Liver (tissue), 9 donors: Measurements from ENCODE around the gene ALKAL2. TPM values are rescaled to one million over a fixed set of nuclear protein-coding genes. Genes with fewer than 3 reads are reported as not detected.
A peak's percentile ranks its signal among the peaks of the same experiment; 100 is the strongest.

Source experiments
- DNase-seq: peaks from one replicate; pipeline ENCODE4 v3.0.0-alpha.2; 2017; ENCODE audit warnings: low spot score
- H3K27ac ChIP-seq, 2 donors: one replicate each; pipeline ENCODE4 v1.7.0; 2013; ENCODE audit warnings: inconsistent platforms in 2 of 2, low read length in 2 of 2, control low read depth in 1 of 2, low read depth in 1 of 2, mild to moderate bottlenecking in 1 of 2
- H3K27me3 ChIP-seq, 4 donors: one replicate each; pipeline versions ENCODE4 v1.6.1 to v1.7.0; 2013; ENCODE audit warnings: low read length in 3 of 4, inconsistent platforms in 1 of 4, mild to moderate bottlenecking in 1 of 4, moderate library complexity in 1 of 4; ENCODE audit not compliant: control insufficient read depth in 4 of 4, insufficient read depth in 4 of 4
- H3K36me3 ChIP-seq, 4 donors: one replicate each; pipeline versions ENCODE4 v1.6.1 to v1.7.0; 2013; ENCODE audit warnings: low read length in 3 of 4, mild to moderate bottlenecking in 3 of 4, low read depth in 1 of 4, moderate library complexity in 1 of 4; ENCODE audit not compliant: control insufficient read depth in 4 of 4, insufficient read depth in 3 of 4
- H3K4me1 ChIP-seq, 4 donors: one replicate each; pipeline versions ENCODE4 v1.6.1 to v1.7.0; 2013; ENCODE audit warnings: low read length in 3 of 4, mild to moderate bottlenecking in 3 of 4, moderate library complexity in 1 of 4; ENCODE audit not compliant: control insufficient read depth in 4 of 4, insufficient read depth in 4 of 4
- H3K4me3 ChIP-seq, 3 donors: one replicate each; pipeline versions ENCODE4 v1.6.1 to v1.7.0; 2013; ENCODE audit warnings: low read length in 3 of 3, control low read depth in 1 of 3, low read depth in 1 of 3, mild to moderate bottlenecking in 1 of 3
- H3K9ac ChIP-seq, 2 donors: one replicate each; pipeline ENCODE4 v1.7.0; 2013; ENCODE audit warnings: low read length in 2 of 2, mild to moderate bottlenecking in 2 of 2, moderate library complexity in 2 of 2, control low read depth in 1 of 2, low read depth in 1 of 2
- H3K9me3 ChIP-seq, 4 donors: one replicate each; pipeline versions ENCODE4 v1.6.1 to v1.7.0; 2013; ENCODE audit warnings: low read length in 3 of 4; ENCODE audit not compliant: control insufficient read depth in 4 of 4
- EGR1 ChIP-seq, 2 donors: IDR thresholded peaks; 2 replicates each; pipeline ENCODE4 v1.6.1; 2016 to 2018; ENCODE audit warnings: antibody characterized with exemption in 2 of 2, low read depth in 2 of 2
- FOXA1 ChIP-seq: IDR thresholded peaks from 2 replicates; pipeline ENCODE4 v1.6.1; 2016; ENCODE audit warnings: antibody characterized with exemption
- FOXA2 ChIP-seq: IDR thresholded peaks from 2 replicates; pipeline ENCODE4 v1.6.1; 2016; ENCODE audit warnings: antibody characterized with exemption
- GABPA ChIP-seq, 2 donors: IDR thresholded peaks in 1 of 2; conservative IDR thresholded peaks in 1 of 2; 2 replicates each; pipeline ENCODE4 v1.6.1; 2016; ENCODE audit warnings: antibody characterized with exemption in 2 of 2, mild to moderate bottlenecking in 1 of 2, moderate library complexity in 1 of 2
- HNF4A ChIP-seq, 2 donors: conservative IDR thresholded peaks; 2 replicates each; pipeline ENCODE4 v1.6.1; 2016; ENCODE audit warnings: antibody characterized with exemption in 2 of 2, mild to moderate bottlenecking in 2 of 2
- HNF4G ChIP-seq: IDR thresholded peaks from 2 replicates; pipeline ENCODE4 v1.6.1; 2016; ENCODE audit warnings: antibody characterized with exemption
- JUND ChIP-seq, 2 donors: IDR thresholded peaks; 2 replicates each; pipeline ENCODE4 v1.6.1; 2016; ENCODE audit warnings: antibody characterized with exemption in 2 of 2
- NR2F2 ChIP-seq: IDR thresholded peaks from 2 replicates; pipeline ENCODE4 v1.6.1; 2016; ENCODE audit warnings: antibody characterized with exemption
- RAD21 ChIP-seq, 2 donors: IDR thresholded peaks; 2 replicates each; pipeline ENCODE4 v1.6.1; 2016; ENCODE audit warnings: antibody characterized with exemption in 2 of 2, mild to moderate bottlenecking in 2 of 2
- RXRA ChIP-seq, 2 donors: IDR thresholded peaks; 2 replicates each; pipeline ENCODE4 v1.6.1; 2017 to 2018; ENCODE audit warnings: antibody characterized with exemption in 2 of 2, mild to moderate bottlenecking in 1 of 2
- SP1 ChIP-seq: IDR thresholded peaks from 2 replicates; pipeline ENCODE4 v1.6.1; 2018; ENCODE audit warnings: antibody characterized with exemption, mild to moderate bottlenecking
- TAF1 ChIP-seq: conservative IDR thresholded peaks from 2 replicates; pipeline ENCODE4 v1.6.1; 2016; ENCODE audit warnings: antibody characterized with exemption, mild to moderate bottlenecking
- YY1 ChIP-seq: IDR thresholded peaks from 2 replicates; pipeline ENCODE4 v1.6.1; 2016; ENCODE audit warnings: antibody characterized with exemption, mild to moderate bottlenecking
- WGBS: extraction: QIAGEN DNeasy Blood & Tissue Kit; methylation state at CpG from one replicate; pipeline ENCODE4 v1.1.7; 2013; 5-methylcytosine and 5-hydroxymethylcytosine counted together
- polyA plus RNA-seq, 2 donors: library from polyadenylated mRNA; stranded (reverse) in 1 of 2; unstranded in 1 of 2; fragments of 200-250 nt in 1 of 2; fragments of >200 nt in 1 of 2; fragmentation: Nextera tagmentation in 1 of 2; extraction: Ambion mirVana in 1 of 2; gene quantifications; one replicate each; pipeline versions ENCODE4 v1.2.1 to v1.2.3, GENCODE V29; 2013 to 2015
- total RNA-seq, 2 donors: library from RNA; depleted of rRNA; stranded (reverse); fragments of >200 nt; gene quantifications; one replicate each; pipeline ENCODE4 v1.2.3, GENCODE V29; 2014
- TF ChIP-seq, protein P1 (sequence below): IDR thresholded peaks from 2 replicates; pipeline ENCODE4 v1.6.1; 2016; ENCODE audit warnings: antibody characterized with exemption
- TF ChIP-seq, protein P2 (sequence below): IDR thresholded peaks from 2 replicates; pipeline ENCODE4 v1.6.1; 2016; ENCODE audit warnings: antibody characterized with exemption
- TF ChIP-seq, protein P3 (sequence below): fragments of 150-350 bp; IDR thresholded peaks from 2 replicates; pipeline ENCODE4 v1.5.1; 2017; ENCODE audit warnings: improper control_type of control experiment, low read depth, low read length; ENCODE audit not compliant: missing input control
- TF ChIP-seq, protein P4 (sequence below): IDR thresholded peaks from 2 replicates; pipeline ENCODE4 v1.6.1; 2016; ENCODE audit warnings: antibody characterized with exemption
- TF ChIP-seq, protein P5 (sequence below): IDR thresholded peaks from 2 replicates; pipeline ENCODE4 v1.6.1; 2016; ENCODE audit warnings: antibody characterized with exemption, mild to moderate bottlenecking
- donor health status: healthy.
- donor health status: healthy.
- donor health status: healthy.
- donor health status: healthy.
- donor health status: healthy.

ALKAL2 gene
- total and polyA plus RNA-seq, 4 donors: 1.6 to 3.1 (median 1.9) TPM; not detected in 1

DNA sequence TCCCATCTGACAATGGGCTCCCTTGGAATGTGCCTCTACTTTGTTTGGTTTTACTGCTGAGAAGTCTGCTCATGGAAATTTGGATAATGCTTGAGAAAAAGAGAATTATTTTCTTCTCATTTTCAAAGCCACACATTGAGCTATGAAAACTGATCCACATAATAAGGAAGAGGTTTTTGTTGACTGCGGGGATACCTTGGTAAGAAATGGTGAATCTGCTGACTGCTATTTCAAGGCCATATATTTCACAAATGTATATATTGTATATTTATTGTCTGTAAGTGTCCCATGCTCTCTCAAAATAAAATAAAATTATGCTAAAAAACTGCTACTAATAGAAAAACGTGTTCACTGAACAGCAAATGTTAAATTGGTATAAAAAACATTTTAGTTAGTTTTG, 39.2 kb downstream of the ALKAL2 start:
- 89% methylated on average over 2 of the region's 2 CpGs for WGBS
- peaks cover 0 to 4% (median 2%) of the 10 kb centered on the region in 4 donors for H3K36me3 ChIP-seq
- no peaks in the 10 kb centered on the region for H3K4me1 ChIP-seq
- no peaks in the 10 kb centered on the region for H3K27me3 ChIP-seq
- TF ChIP-seq HNF4A (conservative IDR thresholded peaks at IDR 0.05) (no peak), EGR1 (IDR thresholded peaks at IDR 0.05; ENCODE audit: low read depth in 2 of 2) (no peak), JUND (IDR thresholded peaks at IDR 0.05) (no peak), TAF1 (no peak), NR2F2 (no peak), RAD21 (IDR thresholded peaks at IDR 0.05) (no peak), YY1 (no peak), SP1 (no peak)
- TF ChIP-seq, protein P1, sequence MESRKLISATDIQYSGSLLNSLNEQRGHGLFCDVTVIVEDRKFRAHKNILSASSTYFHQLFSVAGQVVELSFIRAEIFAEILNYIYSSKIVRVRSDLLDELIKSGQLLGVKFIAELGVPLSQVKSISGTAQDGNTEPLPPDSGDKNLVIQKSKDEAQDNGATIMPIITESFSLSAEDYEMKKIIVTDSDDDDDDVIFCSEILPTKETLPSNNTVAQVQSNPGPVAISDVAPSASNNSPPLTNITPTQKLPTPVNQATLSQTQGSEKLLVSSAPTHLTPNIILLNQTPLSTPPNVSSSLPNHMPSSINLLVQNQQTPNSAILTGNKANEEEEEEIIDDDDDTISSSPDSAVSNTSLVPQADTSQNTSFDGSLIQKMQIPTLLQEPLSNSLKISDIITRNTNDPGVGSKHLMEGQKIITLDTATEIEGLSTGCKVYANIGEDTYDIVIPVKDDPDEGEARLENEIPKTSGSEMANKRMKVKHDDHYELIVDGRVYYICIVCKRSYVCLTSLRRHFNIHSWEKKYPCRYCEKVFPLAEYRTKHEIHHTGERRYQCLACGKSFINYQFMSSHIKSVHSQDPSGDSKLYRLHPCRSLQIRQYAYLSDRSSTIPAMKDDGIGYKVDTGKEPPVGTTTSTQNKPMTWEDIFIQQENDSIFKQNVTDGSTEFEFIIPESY: no peak
- TF ChIP-seq, protein P2, sequence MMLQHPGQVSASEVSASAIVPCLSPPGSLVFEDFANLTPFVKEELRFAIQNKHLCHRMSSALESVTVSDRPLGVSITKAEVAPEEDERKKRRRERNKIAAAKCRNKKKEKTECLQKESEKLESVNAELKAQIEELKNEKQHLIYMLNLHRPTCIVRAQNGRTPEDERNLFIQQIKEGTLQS: no peak
- H3K9ac ChIP-seq: no peak overlapping the region
- no peak overlapping the region for H3K4me3 ChIP-seq
- no peak for DNase-seq
- no peak overlapping the region for H3K27ac ChIP-seq
- no peaks in the 10 kb centered on the region for H3K9me3 ChIP-seq

DNA sequence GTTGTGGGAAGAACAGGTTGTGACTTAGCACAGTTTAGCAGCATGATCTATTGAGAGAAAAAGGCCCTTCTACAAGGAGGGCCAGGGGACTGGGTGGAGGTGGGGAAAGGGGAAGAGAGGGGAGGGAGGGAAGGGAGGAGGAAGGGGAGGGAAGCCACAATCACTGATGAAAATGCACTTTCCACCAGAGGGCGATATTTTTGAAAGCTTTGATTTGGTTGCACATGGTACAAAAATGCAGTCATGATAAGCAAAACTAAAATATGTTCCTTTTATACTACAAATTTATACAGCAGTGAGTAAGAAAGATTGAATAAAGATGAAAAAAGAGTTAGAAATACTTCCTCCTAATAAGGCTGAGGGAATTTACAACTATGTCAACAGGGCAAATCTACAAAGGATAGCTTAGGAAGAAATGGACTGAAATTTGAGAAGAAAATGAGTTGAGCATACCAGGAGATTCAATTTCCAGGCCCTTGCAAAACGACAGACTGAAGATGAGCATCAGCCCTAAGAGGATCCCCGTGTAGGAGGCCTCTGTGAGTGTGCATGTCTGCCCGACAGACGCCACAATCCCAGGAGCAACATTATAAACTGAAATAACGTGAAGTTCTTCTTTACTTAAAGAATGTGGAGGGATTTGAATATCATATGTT, 41.3 kb downstream of the ALKAL2 start:
- Histone ChIP-seq H3K4me1 (no peaks in the 10 kb centered on the region), H3K4me3 (no peak overlapping the region), H3K27me3 (no peaks in the 10 kb centered on the region), H3K27ac (no peak overlapping the region), H3K9me3 (no peaks in the 10 kb centered on the region), H3K9ac (no peak overlapping the region), H3K36me3 (peaks cover 0 to 10% (median 2%) of the 10 kb centered on the region in 4 donors)
- no peak for DNase-seq
- WGBS: 60% methylated on average over 6 of the region's 6 CpGs
- peak; percentile 73 to 81 for TF ChIP-seq RAD21 (IDR thresholded peaks at IDR 0.05)
- no peak for TF ChIP-seq HNF4A (conservative IDR thresholded peaks at IDR 0.05)
- TF ChIP-seq YY1: no peak
- TF ChIP-seq HNF4G: no peak
- peak in 1 of 2 donors; percentile 8 for TF ChIP-seq EGR1 (IDR thresholded peaks at IDR 0.05; ENCODE audit: low read depth in 2 of 2)
- TF ChIP-seq SP1: no peak
- TF ChIP-seq FOXA1: no peak
- TF ChIP-seq, protein P3, sequence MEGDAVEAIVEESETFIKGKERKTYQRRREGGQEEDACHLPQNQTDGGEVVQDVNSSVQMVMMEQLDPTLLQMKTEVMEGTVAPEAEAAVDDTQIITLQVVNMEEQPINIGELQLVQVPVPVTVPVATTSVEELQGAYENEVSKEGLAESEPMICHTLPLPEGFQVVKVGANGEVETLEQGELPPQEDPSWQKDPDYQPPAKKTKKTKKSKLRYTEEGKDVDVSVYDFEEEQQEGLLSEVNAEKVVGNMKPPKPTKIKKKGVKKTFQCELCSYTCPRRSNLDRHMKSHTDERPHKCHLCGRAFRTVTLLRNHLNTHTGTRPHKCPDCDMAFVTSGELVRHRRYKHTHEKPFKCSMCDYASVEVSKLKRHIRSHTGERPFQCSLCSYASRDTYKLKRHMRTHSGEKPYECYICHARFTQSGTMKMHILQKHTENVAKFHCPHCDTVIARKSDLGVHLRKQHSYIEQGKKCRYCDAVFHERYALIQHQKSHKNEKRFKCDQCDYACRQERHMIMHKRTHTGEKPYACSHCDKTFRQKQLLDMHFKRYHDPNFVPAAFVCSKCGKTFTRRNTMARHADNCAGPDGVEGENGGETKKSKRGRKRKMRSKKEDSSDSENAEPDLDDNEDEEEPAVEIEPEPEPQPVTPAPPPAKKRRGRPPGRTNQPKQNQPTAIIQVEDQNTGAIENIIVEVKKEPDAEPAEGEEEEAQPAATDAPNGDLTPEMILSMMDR: peak; percentile 65
- TF ChIP-seq RXRA (IDR thresholded peaks at IDR 0.05): no peak
- TF ChIP-seq, protein P4, sequence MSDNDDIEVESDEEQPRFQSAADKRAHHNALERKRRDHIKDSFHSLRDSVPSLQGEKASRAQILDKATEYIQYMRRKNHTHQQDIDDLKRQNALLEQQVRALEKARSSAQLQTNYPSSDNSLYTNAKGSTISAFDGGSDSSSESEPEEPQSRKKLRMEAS: peak; percentile 29
- TF ChIP-seq JUND (IDR thresholded peaks at IDR 0.05): no peak
- TF ChIP-seq, protein P5, sequence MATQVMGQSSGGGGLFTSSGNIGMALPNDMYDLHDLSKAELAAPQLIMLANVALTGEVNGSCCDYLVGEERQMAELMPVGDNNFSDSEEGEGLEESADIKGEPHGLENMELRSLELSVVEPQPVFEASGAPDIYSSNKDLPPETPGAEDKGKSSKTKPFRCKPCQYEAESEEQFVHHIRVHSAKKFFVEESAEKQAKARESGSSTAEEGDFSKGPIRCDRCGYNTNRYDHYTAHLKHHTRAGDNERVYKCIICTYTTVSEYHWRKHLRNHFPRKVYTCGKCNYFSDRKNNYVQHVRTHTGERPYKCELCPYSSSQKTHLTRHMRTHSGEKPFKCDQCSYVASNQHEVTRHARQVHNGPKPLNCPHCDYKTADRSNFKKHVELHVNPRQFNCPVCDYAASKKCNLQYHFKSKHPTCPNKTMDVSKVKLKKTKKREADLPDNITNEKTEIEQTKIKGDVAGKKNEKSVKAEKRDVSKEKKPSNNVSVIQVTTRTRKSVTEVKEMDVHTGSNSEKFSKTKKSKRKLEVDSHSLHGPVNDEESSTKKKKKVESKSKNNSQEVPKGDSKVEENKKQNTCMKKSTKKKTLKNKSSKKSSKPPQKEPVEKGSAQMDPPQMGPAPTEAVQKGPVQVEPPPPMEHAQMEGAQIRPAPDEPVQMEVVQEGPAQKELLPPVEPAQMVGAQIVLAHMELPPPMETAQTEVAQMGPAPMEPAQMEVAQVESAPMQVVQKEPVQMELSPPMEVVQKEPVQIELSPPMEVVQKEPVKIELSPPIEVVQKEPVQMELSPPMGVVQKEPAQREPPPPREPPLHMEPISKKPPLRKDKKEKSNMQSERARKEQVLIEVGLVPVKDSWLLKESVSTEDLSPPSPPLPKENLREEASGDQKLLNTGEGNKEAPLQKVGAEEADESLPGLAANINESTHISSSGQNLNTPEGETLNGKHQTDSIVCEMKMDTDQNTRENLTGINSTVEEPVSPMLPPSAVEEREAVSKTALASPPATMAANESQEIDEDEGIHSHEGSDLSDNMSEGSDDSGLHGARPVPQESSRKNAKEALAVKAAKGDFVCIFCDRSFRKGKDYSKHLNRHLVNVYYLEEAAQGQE: no peak
- TF ChIP-seq GABPA (IDR thresholded peaks at IDR 0.05 in 1 of 2, conservative IDR thresholded peaks at IDR 0.05 in 1 of 2): no peak
- TF ChIP-seq, protein P1: no peak
- TF ChIP-seq, protein P2: no peak
- TF ChIP-seq TAF1: no peak
- TF ChIP-seq FOXA2: no peak
- TF ChIP-seq NR2F2: no peak
